ENCODE results near the gene RBM20. TPM values are rescaled to one million over a fixed set of nuclear protein-coding genes. Genes with fewer than 3 reads are reported as not detected.

The RBM20 gene
- total and polyA plus RNA-seq, 2 of the 4 experiments (the other 2 are of a cell fraction) = under 0.01 to 0.15 TPM

DNA sequence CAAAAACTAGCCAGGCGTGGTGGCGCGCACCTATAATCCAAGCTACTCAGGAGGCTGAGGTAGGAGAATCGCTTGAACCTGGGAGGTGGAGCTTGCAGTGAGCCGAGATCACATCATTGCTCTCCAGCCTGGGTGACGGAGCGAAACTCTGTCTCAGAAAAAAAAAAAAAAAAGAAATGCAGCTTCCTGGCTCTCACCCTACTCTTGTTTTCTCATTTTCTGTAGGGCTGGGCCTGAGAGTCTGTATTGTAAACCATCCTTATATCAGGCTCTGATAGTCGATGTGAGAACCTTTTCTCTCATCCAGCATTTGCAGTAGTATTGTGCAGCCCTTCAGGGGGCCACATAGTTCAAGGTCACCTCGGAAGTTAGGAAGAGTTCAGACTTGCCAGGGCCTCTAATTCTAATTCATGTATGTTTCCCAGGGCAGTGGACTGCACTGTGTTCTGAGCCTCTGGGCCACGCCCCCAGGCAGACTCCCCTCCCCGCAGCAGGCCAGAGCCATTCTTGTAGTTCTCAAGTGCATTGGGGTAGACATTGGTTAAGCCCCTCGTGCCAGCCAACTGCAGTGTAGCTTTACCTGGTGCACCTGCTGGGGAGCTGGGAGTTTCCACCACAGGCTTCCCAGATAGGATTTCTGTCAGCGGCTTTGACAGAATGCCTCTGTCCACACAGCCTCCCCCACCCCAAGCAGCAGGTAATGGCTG, 189.3 kb downstream of the RBM20 start:
- no peak for DNase-seq
- Histone ChIP-seq H3K4me3 (ENCODE audit: insufficient read depth, low read depth, low read length) (no peak overlapping the region), H2BK5ac (ENCODE audit: low read depth, low read length, poor library complexity, severe bottlenecking) (no peak overlapping the region), H4K8ac (ENCODE audit: low read depth in 2 of 2, low read length in 2 of 2) (no peak overlapping the region), H3K36me3 (ENCODE audit: control insufficient read depth, insufficient read depth, low read length) (no peaks in the 10 kb centered on the region), H2BK120ac (ENCODE audit: low read depth, low read length) (no peak overlapping the region), H3K9me1 (ENCODE audit: insufficient read depth, low read length) (no peaks in the 10 kb centered on the region), H3K27ac (ENCODE audit: insufficient read depth, low read length) (no peak overlapping the region), H3K4ac (ENCODE audit: low read depth, low read length) (no peak overlapping the region), H3K14ac (replicated peaks; ENCODE audit: low read depth, low read length) (no peak overlapping the region), H3K79me1 (ENCODE audit: low read depth in 1 of 2, low read length in 2 of 2) (no peaks in the 10 kb centered on the region), H2AFZ (replicated peaks; ENCODE audit: low read length, poor library complexity) (no peak overlapping the region), H2AK5ac (ENCODE audit: low read depth, low read length) (no peak overlapping the region), H4K5ac (ENCODE audit: low read depth, low read length) (no peak overlapping the region), H3K56ac (ENCODE audit: extremely low read depth, insufficient read depth, low read length) (no peak overlapping the region), H3K27me3 (ENCODE audit: control insufficient read depth, insufficient read depth, low read length) (peaks cover 11% of the 10 kb centered on the region), H3K4me2 (ENCODE audit: low read depth, low read length) (no peak overlapping the region), H2BK15ac (ENCODE audit: low read depth, low read length) (no peak overlapping the region), H3K9me3 (ENCODE audit: control insufficient read depth, insufficient read depth, low read length) (no peaks in the 10 kb centered on the region), H3K9ac (ENCODE audit: low read depth, low read length) (no peak overlapping the region), H3K4me1 (ENCODE audit: control insufficient read depth, insufficient read depth, low read length) (no peaks in the 10 kb centered on the region; the same call in 1 of the 2 replicates), H4K20me1 (ENCODE audit: insufficient read depth, low read length) (no peaks in the 10 kb centered on the region), H2AK9ac (replicated peaks; ENCODE audit: low read depth, low read length, poor library complexity) (no peak overlapping the region), H3K18ac (ENCODE audit: low read depth, low read length) (no peak overlapping the region), H2BK20ac (ENCODE audit: low read depth, low read length) (no peak overlapping the region), H3K23ac (ENCODE audit: low read depth, low read length) (no peak overlapping the region), H4K91ac (ENCODE audit: insufficient read depth, low read depth, low read length) (no peak overlapping the region)
- ChIA-PET POLR2A (ENCODE audit: unreplicated experiment) (no interaction called here), CTCF (no interaction called here)
- intact Hi-C loops (cut with micrococcal nuclease) (no loop called here), dilution Hi-C loops (cut with HindIII; ENCODE audit: low sequenced_read_pairs, unreplicated experiment) (no loop called here), in situ Hi-C loops (cut with MboI; ENCODE audit: low sequenced_read_pairs) (no loop called here)
- no TSS peak for BruUV-seq (replicated peaks)
- ATAC-seq (ENCODE audit: low read depth) = no peak
- WGBS, 2 experiments (ENCODE audit: extremely low coverage in 2 of 2, insufficient read length in 1 of 2) = 70% methylated on average over 4 of the region's 13 CpGs; no CpG with 5 or more reads in 1 of the 2 experiments
- TF ChIP-seq, protein P1, sequence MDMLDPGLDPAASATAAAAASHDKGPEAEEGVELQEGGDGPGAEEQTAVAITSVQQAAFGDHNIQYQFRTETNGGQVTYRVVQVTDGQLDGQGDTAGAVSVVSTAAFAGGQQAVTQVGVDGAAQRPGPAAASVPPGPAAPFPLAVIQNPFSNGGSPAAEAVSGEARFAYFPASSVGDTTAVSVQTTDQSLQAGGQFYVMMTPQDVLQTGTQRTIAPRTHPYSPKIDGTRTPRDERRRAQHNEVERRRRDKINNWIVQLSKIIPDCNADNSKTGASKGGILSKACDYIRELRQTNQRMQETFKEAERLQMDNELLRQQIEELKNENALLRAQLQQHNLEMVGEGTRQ (IDR thresholded peaks at IDR 0.05; ENCODE audit: low read depth, low read length) = no peak
- no peak for TF ChIP-seq MAFK (IDR thresholded peaks at IDR 0.05; ENCODE audit: low read depth, low read length)
- TF ChIP-seq MXI1 (IDR thresholded peaks at IDR 0.05; ENCODE audit: borderline replicate concordance, low read depth, low read length) = no peak
- TF ChIP-seq NFE2L2 (IDR thresholded peaks at IDR 0.05; ENCODE audit: low read depth, low read length) = no peak
- TF ChIP-seq, protein P2, sequence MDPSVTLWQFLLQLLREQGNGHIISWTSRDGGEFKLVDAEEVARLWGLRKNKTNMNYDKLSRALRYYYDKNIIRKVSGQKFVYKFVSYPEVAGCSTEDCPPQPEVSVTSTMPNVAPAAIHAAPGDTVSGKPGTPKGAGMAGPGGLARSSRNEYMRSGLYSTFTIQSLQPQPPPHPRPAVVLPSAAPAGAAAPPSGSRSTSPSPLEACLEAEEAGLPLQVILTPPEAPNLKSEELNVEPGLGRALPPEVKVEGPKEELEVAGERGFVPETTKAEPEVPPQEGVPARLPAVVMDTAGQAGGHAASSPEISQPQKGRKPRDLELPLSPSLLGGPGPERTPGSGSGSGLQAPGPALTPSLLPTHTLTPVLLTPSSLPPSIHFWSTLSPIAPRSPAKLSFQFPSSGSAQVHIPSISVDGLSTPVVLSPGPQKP (IDR thresholded peaks at IDR 0.05; ENCODE audit: borderline replicate concordance, low read depth, low read length) = no peak
- no peak for TF ChIP-seq BHLHE40 (IDR thresholded peaks at IDR 0.05; ENCODE audit: low read depth, low read length)
- TF ChIP-seq, protein P3, sequence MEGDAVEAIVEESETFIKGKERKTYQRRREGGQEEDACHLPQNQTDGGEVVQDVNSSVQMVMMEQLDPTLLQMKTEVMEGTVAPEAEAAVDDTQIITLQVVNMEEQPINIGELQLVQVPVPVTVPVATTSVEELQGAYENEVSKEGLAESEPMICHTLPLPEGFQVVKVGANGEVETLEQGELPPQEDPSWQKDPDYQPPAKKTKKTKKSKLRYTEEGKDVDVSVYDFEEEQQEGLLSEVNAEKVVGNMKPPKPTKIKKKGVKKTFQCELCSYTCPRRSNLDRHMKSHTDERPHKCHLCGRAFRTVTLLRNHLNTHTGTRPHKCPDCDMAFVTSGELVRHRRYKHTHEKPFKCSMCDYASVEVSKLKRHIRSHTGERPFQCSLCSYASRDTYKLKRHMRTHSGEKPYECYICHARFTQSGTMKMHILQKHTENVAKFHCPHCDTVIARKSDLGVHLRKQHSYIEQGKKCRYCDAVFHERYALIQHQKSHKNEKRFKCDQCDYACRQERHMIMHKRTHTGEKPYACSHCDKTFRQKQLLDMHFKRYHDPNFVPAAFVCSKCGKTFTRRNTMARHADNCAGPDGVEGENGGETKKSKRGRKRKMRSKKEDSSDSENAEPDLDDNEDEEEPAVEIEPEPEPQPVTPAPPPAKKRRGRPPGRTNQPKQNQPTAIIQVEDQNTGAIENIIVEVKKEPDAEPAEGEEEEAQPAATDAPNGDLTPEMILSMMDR (conservative IDR thresholded peaks at IDR 0.05; ENCODE audit: low read depth, low read length) = no peak
- TF ChIP-seq FOS (IDR thresholded peaks at IDR 0.05; ENCODE audit: low read depth, low read length) = no peak
- TF ChIP-seq SMC3 (IDR thresholded peaks at IDR 0.05; ENCODE audit: low read depth, low read length) = no peak
- TF ChIP-seq CHD1 (IDR thresholded peaks at IDR 0.05; ENCODE audit: low read depth, low read length) = no peak
- no peak for TF ChIP-seq MAZ (IDR thresholded peaks at IDR 0.05; ENCODE audit: borderline replicate concordance, low read depth, low read length)
- TF ChIP-seq RFX5 (IDR thresholded peaks at IDR 0.05; ENCODE audit: low read depth, low read length) = no peak
- no peak for TF ChIP-seq CEBPB (IDR thresholded peaks at IDR 0.05; ENCODE audit: low read depth, low read length)
